HG03558 (cell line): ENCODE results near the gene LYPD6B.

Experiments used
- ATAC-seq: cut with Tn5 transposase; IDR thresholded peaks from one replicate; pipeline ENCODE4 v1.9.1; 2021; ENCODE audit warnings: moderate number of reproducible peaks; ENCODE audit not compliant: unreplicated experiment; ENCODE audit errors: extremely low read depth

Gene LYPD6B

DNA sequence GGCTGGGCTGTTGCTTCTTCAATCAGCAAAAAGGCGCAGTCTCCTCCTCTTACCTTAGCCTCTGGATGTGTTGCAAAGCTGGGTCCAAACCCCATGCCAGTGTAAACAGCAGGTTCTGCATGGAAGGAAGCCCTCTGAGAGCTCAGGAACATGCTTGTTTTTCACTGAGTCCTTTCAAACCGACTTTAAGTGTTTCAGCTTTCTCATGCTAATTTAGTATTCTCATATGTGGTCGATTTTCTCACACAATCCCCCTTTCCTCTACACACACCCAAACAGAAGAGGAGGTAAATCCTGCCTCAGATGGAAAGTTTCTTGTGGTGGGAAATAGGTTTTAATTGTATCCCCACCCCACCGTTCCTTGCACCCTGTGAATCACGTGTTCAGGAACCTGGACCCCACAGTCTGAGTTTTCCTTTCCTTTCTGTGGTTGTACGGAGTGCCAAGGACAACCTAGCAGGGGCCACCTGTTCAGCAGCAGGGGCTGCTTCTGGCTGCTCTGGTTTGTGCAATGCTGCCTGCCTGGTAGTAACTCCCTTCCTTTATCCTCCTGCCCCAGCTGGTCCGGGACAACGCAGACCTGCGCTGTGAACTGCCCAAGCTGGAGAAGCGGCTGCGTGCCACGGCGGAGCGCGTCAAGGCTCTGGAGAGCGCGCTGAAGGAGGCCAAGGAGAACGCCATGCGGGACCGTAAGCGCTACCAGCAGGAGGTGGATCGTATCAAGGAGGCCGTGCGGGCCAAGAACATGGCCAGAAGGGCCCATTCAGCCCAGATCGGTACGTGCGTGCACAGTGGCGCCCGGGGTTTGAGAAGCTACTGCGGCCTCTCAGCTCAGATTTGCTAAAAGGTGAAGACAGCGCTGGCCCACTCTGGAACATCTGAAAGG, 28.7 kb upstream of the LYPD6B start:
- no peak for ATAC-seq

- no peak for ATAC-seq
These were observed 26.0 kb upstream of the LYPD6B start for GRCh38 chr2:149012545-149012944.

DNA sequence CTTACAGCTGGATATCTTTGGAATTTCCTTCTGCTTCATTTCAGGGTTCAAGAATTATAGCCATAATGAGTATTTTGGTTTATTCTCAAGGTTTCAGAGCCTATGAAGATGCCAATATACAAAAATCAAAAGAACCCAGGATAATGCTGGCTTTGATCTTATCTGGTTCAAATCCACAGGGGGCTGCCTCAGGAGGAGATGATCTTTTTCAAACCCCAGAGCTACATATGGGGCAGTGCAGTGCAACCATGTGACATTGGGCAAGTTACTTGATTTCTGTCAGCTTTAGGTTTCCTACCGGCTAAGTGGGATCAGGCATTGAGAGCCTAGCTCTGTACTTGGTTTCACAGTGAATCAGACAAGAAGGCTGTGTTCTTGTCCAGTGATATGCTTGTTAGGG, 23.0 kb upstream of the LYPD6B start:
- ATAC-seq, result no peak

GRCh38 chr2:149015926-149016563, 22.5 kb upstream of the LYPD6B start:
- no peak for ATAC-seq

DNA sequence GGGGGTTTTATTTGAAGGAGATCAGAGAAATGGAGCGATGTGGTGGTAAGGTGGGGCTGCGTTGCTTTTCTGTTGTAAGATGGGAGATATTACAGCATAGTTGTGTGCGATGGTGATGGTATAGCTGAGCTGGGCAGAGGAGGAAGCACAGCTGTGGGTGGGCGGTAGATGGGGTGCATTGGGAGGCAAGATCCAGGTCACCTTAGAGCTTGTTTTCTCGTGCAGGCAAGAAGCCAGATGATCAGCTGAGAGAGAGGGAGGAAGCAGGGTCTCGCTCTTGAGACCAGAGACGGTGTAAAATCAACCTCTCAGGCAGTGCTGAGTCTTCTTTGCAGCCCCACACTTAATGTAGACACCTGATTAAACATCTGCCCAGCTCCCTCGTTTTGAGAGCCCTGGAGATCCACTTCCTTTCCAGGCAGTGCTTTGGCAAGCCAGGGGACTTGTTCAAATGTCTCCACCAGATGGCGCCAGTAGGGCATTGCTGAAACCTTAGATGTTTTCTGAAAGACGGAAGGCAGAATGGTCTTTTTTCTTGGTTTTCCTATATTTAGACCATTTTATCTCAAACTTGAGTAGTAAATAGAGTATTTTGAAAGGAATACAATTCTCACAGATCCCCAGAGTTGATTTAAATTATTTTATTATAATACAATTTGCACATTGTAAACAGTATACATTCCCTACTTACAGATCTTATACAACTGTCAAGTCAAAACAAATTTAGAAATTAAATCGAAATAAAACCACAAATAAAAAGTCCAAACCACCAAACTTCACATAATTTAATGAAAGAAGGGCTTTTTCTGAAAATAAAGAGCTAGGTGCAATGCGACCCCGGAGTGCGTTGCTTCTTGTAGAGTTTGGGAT, 21.1 kb upstream of the LYPD6B start:
- no peak for ATAC-seq

DNA sequence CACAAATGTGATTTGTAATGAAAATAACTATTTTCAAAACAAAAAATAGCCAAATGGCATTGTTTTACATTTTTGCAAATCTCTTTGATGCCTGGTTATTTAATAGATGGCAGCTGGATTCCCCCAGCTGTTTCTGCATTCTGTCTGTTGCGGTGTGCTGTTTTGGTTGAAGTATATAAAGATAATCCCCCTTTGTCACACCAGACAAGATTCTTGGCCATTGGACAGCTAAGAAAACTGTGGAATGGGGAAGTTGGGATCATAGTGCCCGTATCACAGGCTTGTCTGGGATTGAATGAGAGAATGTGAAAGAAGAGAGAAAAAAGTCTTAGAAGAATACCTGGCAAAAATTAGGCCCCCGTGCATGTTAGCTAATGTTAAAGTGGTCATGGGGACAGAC, 19.5 kb upstream of the LYPD6B start:
- no peak for ATAC-seq

DNA sequence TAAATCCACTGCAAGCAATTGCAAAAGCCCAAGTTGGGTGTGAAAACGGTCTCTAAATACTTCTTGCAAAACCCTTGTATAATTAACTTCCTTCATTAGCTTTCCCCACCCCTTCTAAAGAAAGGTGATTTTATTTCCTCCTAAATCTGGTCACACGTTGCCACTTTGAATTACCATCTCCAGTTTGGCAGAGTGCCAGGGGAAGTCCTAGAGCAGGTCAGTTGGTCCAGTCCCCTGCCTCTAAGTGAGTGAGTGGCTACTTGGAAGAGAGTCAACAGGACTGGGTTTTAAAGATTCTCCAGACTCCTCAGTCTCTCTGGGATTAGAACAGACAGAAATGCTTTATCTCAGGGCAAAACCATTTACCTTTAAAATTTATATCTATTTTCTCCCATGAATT, 18.7 kb upstream of the LYPD6B start:
- no peak for ATAC-seq

DNA sequence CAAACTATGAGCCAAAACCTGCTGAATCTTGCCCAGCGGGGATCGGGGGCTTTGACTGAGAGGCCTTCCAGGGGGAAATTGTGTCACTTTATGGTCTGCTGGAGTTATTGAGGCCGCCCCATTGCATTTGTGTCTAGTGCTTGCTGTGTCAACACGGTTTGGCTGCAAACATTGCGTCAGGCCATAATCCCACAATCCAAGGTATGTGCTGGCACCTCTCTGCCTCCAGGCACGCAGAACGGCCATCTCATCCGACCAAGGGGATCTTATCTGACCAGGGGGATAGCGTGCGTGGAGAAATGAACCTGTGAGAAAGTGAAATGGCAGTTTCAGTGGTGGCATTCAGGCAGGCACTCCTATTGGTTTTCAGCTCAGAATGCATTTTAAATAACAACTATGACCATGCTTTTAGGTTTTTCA, 18.1 kb upstream of the LYPD6B start:
- no peak for ATAC-seq

DNA sequence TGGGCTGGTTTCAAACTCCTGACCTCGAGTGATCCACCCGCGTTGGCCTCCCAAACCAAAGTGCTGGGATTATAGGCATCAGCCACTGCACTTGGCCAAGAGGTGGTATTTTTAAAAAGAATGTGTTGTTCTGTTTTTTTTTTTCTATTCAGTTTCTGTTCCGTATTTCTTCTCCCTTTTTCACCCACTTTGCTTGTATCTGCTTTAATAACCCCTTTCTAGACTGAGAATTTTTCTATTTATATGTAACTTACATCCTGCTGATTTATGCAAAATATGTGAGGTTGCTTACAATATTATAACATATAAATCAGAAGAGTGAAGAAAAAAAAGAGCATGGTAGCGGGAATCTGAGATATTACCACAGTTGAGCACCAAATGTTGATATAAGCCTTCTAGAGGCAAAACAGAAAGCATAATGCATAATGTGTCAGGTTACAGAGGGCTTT, 17.2 kb upstream of the LYPD6B start:
- peak; percentile 65 for ATAC-seq

- ATAC-seq, result peak; percentile 31
These were observed 16.7 kb upstream of the LYPD6B start for GRCh38 chr2:149021761-149022160.

GRCh38 chr2:149023091-149023490, 15.4 kb upstream of the LYPD6B start:
- no peak for ATAC-seq

DNA sequence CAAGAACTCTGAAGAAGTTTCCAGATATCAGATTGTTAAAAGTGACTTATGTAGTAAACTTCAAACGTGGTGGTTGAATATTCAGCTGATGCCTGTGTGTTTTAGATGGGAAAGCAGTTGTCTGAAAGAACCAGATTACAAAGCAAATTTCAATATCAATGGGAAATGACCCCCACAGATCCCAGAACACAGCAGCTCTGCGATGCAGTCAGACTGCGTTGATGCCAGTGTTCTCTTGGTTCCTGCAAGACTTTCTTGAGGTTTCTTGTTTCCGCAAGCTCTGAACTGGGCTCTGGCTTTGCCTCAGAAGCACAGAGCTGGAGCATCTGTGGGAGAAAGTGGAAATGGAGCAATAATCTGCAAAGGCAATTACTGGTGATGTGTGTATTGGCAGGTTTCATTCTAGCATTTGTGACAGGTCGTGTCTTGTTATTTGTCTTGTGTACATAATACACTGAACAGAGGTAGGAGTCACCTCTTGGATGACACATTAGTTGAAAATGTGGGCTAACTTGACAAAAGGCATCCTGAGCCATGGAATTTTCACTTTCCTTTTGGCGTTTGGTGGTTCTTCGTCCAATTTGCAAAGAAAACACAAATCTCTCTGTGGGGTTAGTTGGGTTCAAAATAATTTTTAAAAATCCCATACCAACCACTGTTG, 10.8 kb upstream of the LYPD6B start:
- ATAC-seq, result no peak

DNA sequence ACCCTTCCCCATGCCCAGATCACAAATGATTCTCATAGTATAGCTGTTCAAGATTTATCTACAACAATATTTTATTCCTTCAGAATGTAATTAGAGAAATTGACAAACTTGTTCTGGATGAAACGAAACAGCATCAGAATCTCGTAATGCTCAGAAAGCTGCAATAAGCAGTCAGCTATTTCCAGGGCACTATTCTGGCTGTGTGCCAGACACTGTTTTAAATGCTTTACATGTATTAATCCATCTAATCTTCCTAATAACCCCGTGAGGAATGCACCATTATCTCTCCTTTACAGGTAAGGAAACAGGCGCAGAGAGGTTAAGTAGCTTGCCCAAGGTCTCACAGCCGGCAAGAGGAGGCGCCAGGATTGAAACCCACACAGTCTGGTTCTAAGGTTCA, 10.1 kb upstream of the LYPD6B start:
- no peak for ATAC-seq

DNA sequence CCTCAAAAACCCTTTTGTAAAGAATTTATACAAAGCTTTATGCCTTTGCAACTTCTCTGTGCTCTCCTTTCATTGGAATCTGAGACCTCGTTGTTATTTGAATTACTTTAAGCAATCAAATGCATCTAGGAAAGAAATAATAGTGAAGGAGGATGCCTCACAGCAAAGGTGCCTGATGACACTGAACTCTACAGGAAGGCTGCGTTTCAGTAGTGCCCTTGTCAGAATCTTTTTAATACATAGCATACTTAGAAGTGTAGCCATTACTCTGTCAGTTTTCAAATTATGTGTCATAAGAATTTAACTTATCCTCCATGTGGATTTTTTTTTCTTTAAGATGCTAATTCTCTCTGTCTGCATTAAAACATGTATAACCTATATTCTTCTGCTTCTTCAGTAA, 9.6 kb upstream of the LYPD6B start:
- ATAC-seq, result no peak

- no peak for ATAC-seq
These were observed 9.1 kb upstream of the LYPD6B start for GRCh38 chr2:149029307-149029965.

DNA sequence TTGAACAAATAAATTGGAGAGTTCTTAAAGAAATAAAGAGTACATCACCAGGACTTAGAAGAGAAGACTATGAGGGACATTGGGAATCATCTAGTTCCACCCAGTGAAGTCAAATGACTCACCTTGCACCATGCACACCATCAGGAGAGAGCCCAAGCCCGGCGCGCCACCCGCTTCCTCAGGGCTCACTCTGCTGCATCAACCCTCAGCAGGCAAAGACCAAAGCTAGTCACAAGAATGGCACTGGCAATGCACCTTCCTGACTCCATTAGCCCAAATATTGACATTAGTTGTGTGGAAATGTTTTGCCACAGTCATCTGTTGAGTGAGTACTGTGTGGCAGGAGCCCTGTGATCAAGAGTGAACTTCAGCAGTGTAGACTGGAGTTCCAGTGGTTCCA, 7.1 kb upstream of the LYPD6B start:
- ATAC-seq, result no peak

- ATAC-seq, result no peak
These were observed 4.8 kb upstream of the LYPD6B start for GRCh38 chr2:149033716-149034115.

GRCh38 chr2:149034406-149034805, 4.1 kb upstream of the LYPD6B start:
- no peak for ATAC-seq

- ATAC-seq, result no peak
These were observed 1.8 kb upstream of the LYPD6B start for GRCh38 chr2:149036507-149037293.
